ENCODE results near the gene ZNF664. TPM values are rescaled to one million over a fixed set of nuclear protein-coding genes. Genes with fewer than 3 reads are reported as not detected.

ZNF664 gene
- total and polyA plus RNA-seq, 2 of the 8 experiments (the other 6 are each of a cell fraction or from before 2014, with no cell fraction given) = 22.8 to 51.4 TPM

DNA sequence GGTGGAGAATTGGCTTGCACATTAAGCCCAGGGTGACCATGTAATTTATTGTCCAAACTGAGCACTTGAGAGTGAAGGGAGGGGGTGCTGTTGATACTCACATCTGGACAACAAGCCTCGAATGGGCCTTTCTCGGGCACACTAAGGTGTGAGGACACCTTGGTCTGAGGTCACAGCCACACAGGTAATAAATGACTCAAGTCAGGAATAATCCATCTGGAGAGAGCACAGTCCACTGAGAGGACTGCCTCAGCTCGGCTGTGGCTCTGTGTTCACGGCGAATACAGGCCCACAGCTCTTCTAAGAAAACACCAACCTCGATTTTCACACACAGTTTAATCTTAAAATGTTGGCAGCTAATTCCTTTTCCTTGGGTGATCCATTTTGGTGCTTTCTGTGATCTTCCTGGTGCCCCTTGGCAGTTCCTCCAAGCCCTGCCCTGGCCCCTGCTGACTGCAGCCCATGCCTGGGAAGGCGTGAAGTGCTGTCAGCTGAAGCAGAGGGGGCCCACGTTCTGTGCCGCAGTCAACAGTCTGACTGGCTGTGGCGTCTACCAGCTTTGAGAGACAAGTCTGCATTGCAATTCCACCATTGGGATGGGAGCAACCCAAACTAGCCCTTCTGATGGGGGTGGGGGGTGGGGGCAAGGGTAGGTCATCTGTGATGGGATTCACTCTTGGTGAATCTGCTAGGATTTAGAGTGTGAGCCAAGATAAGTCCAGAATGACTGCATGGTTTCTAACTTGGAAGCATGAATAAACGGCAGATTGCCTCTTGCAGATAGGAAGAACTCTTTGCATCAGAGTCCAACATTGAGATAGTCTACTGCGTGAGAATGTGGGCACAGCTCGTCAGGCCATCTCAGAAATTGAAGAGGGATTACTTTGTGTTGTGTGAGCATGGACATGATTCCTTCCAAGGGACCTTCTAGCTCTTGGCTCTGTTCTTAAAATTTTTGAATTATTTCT lies 42.8 kb downstream of the ZNF664 start:
- no peak overlapping the region for H3K4ac ChIP-seq (replicated peaks; ENCODE audit: insufficient read length, low read depth, low read length)
- no peaks in the 10 kb centered on the region for H3K79me1 ChIP-seq (ENCODE audit: low read depth, low read length)
- H3K9ac ChIP-seq (replicated peaks in 1 of 4; ENCODE audit: extremely low read depth in 1 of 4, low read depth in 3 of 4, low read length in 3 of 4) = no peak overlapping the region
- H3K56ac ChIP-seq (replicated peaks; ENCODE audit: insufficient read length, low read depth, low read length) = no peak overlapping the region
- ChIA-PET CTCF (ENCODE audit: partially characterized antibody) (interaction anchor here (0.5 to 1.9 kb wide), 7 partner anchors 8 to 518 kb away, joined by 3 to 14 read pairs (median 4); no protein-coding TSS in a partner anchor), POLR2A (ENCODE audit: partially characterized antibody) (interaction anchor here (0.6 kb wide), 2 partner anchors 160 to 371 kb away, joined by 3 read pairs; no protein-coding TSS in a partner anchor)
- DNase-seq (ENCODE audit: low read depth in 1 of 2, low spot score in 2 of 2) (no peak), FAIRE-seq (no peak)
- no peak overlapping the region for H4K91ac ChIP-seq (replicated peaks; ENCODE audit: insufficient read length, low read length)
- no peak overlapping the region for H2BK15ac ChIP-seq (ENCODE audit: low read length)
- H2AFZ ChIP-seq (ENCODE audit: low read length) = no peak overlapping the region
- no peak overlapping the region for H4K5ac ChIP-seq (ENCODE audit: insufficient read length, low read depth, low read length)
- H3K79me2 ChIP-seq (ENCODE audit: control insufficient read depth in 1 of 2, insufficient read depth in 2 of 2, low read length in 2 of 2) = no peaks in the 10 kb centered on the region
- H3K36me3 ChIP-seq (ENCODE audit: control insufficient read depth in 2 of 4, insufficient read depth in 4 of 4, low read length in 3 of 4) = peaks cover 0 to 16% (median 9%) of the 10 kb centered on the region in 4 experiments; a peak in 4 of 8 replicates
- no peaks in the 10 kb centered on the region for H3K27me3 ChIP-seq (replicated peaks in 1 of 4; ENCODE audit: control insufficient read depth in 3 of 4, extremely low read depth in 1 of 4, insufficient read depth in 3 of 4, low read length in 3 of 4)
- 82% methylated on average over 12 of the region's 13 CpGs; no CpG with 5 or more reads in 1 of the 2 experiments for whole genome bisulfite sequencing, 2 experiments (ENCODE audit: extremely low coverage in 1 of 2, insufficient coverage in 1 of 2, insufficient read length in 1 of 2, insufficient replicate concordance in 2 of 2, low coverage in 1 of 2, low lambda C conversion rate in 2 of 2, missing lambda C conversion rate in 1 of 2)
- H4K8ac ChIP-seq (ENCODE audit: extremely low read depth, insufficient read depth, low read length) = no peak overlapping the region
- no peak overlapping the region for H2BK120ac ChIP-seq (replicated peaks; ENCODE audit: low read depth, low read length)
- H2AK5ac ChIP-seq (ENCODE audit: low read depth, low read length) = no peak overlapping the region
- H3K18ac ChIP-seq (ENCODE audit: extremely low read depth, low read length) = no peak overlapping the region
- H3K4me3 ChIP-seq (ENCODE audit: extremely low read depth in 1 of 4, insufficient read depth in 2 of 4, low read depth in 3 of 4, low read length in 4 of 4) = no peak overlapping the region
- no peaks in the 10 kb centered on the region for H3K23me2 ChIP-seq (ENCODE audit: low read depth, low read length)
- H2BK5ac ChIP-seq (ENCODE audit: low read depth, low read length) = no peak overlapping the region
- H3K23ac ChIP-seq (ENCODE audit: insufficient read length) = no peak overlapping the region
- H3K27ac ChIP-seq (ENCODE audit: low read depth, low read length) = no peak overlapping the region
- no peaks in the 10 kb centered on the region for H3K4me1 ChIP-seq (replicated peaks in 1 of 4; ENCODE audit: control insufficient read depth in 3 of 4, insufficient read depth in 4 of 4, low read length in 3 of 4)
- no peak overlapping the region for H3K14ac ChIP-seq (ENCODE audit: insufficient read length)
- no peaks in the 10 kb centered on the region for H4K20me1 ChIP-seq (replicated peaks in 1 of 2; ENCODE audit: control insufficient read depth in 1 of 2, insufficient read depth in 2 of 2, low read length in 2 of 2)
- no peak overlapping the region for H2BK12ac ChIP-seq (ENCODE audit: low read depth, low read length)
- H3K9me3 ChIP-seq (ENCODE audit: insufficient read depth in 2 of 2, low read depth in 1 of 2, low read length in 1 of 2) = no peaks in the 10 kb centered on the region
- H3K4me2 ChIP-seq (ENCODE audit: insufficient read depth in 1 of 2, low read depth in 2 of 2, low read length in 2 of 2) = no peak overlapping the region
- no peak overlapping the region for H2BK20ac ChIP-seq (ENCODE audit: low read length)
- TF ChIP-seq EZH2 (IDR thresholded peaks at IDR 0.05; ENCODE audit: low read depth, low read length, severe bottlenecking) (no peak), TCF12 (IDR thresholded peaks at IDR 0.05; ENCODE audit: low read depth, low read length) (no peak), RNF2 (IDR thresholded peaks at IDR 0.05; ENCODE audit: borderline replicate concordance, low read depth, low read length, missing control alignments, poor library complexity, severe bottlenecking) (no peak), TAF1 (IDR thresholded peaks at IDR 0.05; ENCODE audit: low read depth, low read length) (no peak), POLR2AphosphoS5 (IDR thresholded peaks at IDR 0.05; ENCODE audit: low read depth, low read length) (no peak), SP1 (IDR thresholded peaks at IDR 0.05; ENCODE audit: low read depth, low read length) (no peak), FOSL1 (IDR thresholded peaks at IDR 0.05; ENCODE audit: insufficient read depth, low read depth, low read length) (no peak), KDM4A (IDR thresholded peaks at IDR 0.05; ENCODE audit: low read depth, low read length, severe bottlenecking) (no peak), RFX5 (IDR thresholded peaks at IDR 0.05; ENCODE audit: borderline replicate concordance, low read depth, low read length) (no peak), POU5F1 (IDR thresholded peaks at IDR 0.05; ENCODE audit: low read depth, low read length) (no peak), SUZ12 (IDR thresholded peaks at IDR 0.05; ENCODE audit: low read length) (no peak), BRCA1 (IDR thresholded peaks at IDR 0.05; ENCODE audit: low read depth, low read length) (no peak)
